Muscle layer of duodenum (tissue), 2 donors: ENCODE data around the gene CFP.
"Not testable (repeated sequence)": the region's sequence is repeated elsewhere in the genome, so short reads cannot be mapped to it uniquely, and the experiment has no call there.

Experiments
- H3K27ac ChIP-seq: one replicate; pipeline ENCODE4 v1.7.0; 2013; ENCODE audit warnings: mild to moderate bottlenecking, low read length
- H3K27me3 ChIP-seq: one replicate; pipeline ENCODE4 v1.7.0; 2013; ENCODE audit warnings: low read depth, mild to moderate bottlenecking, control low read depth, low read length
- H3K36me3 ChIP-seq, 2 donors: one replicate each; pipeline ENCODE4 v1.7.0; 2013; ENCODE audit warnings: low read length in 2 of 2, control low read depth in 1 of 2, mild to moderate bottlenecking in 1 of 2; ENCODE audit not compliant: insufficient read depth in 2 of 2, control insufficient read depth in 1 of 2
- H3K4me1 ChIP-seq, 2 donors: one replicate each; pipeline ENCODE4 v1.7.0; 2013; ENCODE audit warnings: low read length in 2 of 2, mild to moderate bottlenecking in 2 of 2, control low read depth in 1 of 2, moderate library complexity in 1 of 2; ENCODE audit not compliant: insufficient read depth in 2 of 2, control insufficient read depth in 1 of 2
- H3K4me3 ChIP-seq, 2 donors: one replicate each; pipeline ENCODE4 v1.7.0; 2013; ENCODE audit warnings: low read length in 2 of 2, low read depth in 1 of 2, mild to moderate bottlenecking in 1 of 2
- H3K9me3 ChIP-seq, 2 donors: one replicate each; pipeline ENCODE4 v1.7.0; 2013; ENCODE audit warnings: low read length in 2 of 2, control low read depth in 1 of 2, mild to moderate bottlenecking in 1 of 2; ENCODE audit not compliant: control insufficient read depth in 1 of 2
- donor health status: healthy.

CFP gene

GRCh38 chrX:47603125-47603524 lies 26.6 kb downstream of the CFP start:
- H3K27me3 ChIP-seq, H3K4me3 ChIP-seq, H3K9me3 ChIP-seq, H3K27ac ChIP-seq, H3K4me1 ChIP-seq, H3K36me3 ChIP-seq: not testable (repeated sequence)

- H3K27me3 ChIP-seq: no peaks in the 10 kb centered on the region
- H3K9me3 ChIP-seq: peaks cover 0 to 4% of the 10 kb centered on the region in 2 donors
- no peaks in the 10 kb centered on the region for H3K4me1 ChIP-seq
- H3K4me3 ChIP-seq: no peak overlapping the region
- H3K27ac ChIP-seq: no peak overlapping the region
- no peaks in the 10 kb centered on the region for H3K36me3 ChIP-seq
Measured at GRCh38 chrX:47597222-47597621, 32.5 kb downstream of the CFP start.

- Histone ChIP-seq H3K27me3 (no peaks in the 10 kb centered on the region), H3K27ac (no peak overlapping the region), H3K36me3 (no peaks in the 10 kb centered on the region), H3K9me3 (peaks cover 0 to 4% of the 10 kb centered on the region in 2 donors), H3K4me3 (no peak overlapping the region), H3K4me1 (no peaks in the 10 kb centered on the region)
Measured at GRCh38 chrX:47596256-47596655, 33.5 kb downstream of the CFP start.

GRCh38 chrX:47595716-47596251 lies 33.9 kb downstream of the CFP start:
- H3K4me3 ChIP-seq: no peak overlapping the region
- H3K4me1 ChIP-seq: no peaks in the 10 kb centered on the region
- no peaks in the 10 kb centered on the region for H3K36me3 ChIP-seq
- no peak overlapping the region for H3K27ac ChIP-seq
- peaks cover 0 to 4% of the 10 kb centered on the region in 2 donors for H3K9me3 ChIP-seq
- no peaks in the 10 kb centered on the region for H3K27me3 ChIP-seq

GRCh38 chrX:47593522-47593921 lies 36.2 kb downstream of the CFP start:
- no peaks in the 10 kb centered on the region for H3K36me3 ChIP-seq
- H3K4me3 ChIP-seq: no peak overlapping the region
- H3K4me1 ChIP-seq: no peaks in the 10 kb centered on the region
- H3K9me3 ChIP-seq: peaks cover 0 to 4% of the 10 kb centered on the region in 2 donors
- H3K27me3 ChIP-seq: no peaks in the 10 kb centered on the region
- no peak overlapping the region for H3K27ac ChIP-seq

GRCh38 chrX:47590984-47591383 lies 38.7 kb downstream of the CFP start:
- no peaks in the 10 kb centered on the region for H3K9me3 ChIP-seq
- no peaks in the 10 kb centered on the region for H3K4me1 ChIP-seq
- no peak overlapping the region for H3K27ac ChIP-seq
- no peaks in the 10 kb centered on the region for H3K27me3 ChIP-seq
- H3K36me3 ChIP-seq: peaks cover 0 to 6% of the 10 kb centered on the region in 2 donors
- H3K4me3 ChIP-seq: no peak overlapping the region

GRCh38 chrX:47587906-47588735 lies 41.6 kb downstream of the CFP start:
- H3K4me3 ChIP-seq: no peak overlapping the region
- peaks cover 0 to 3% of the 10 kb centered on the region in 2 donors for H3K4me1 ChIP-seq
- peaks cover 0 to 12% of the 10 kb centered on the region in 2 donors for H3K36me3 ChIP-seq
- no peaks in the 10 kb centered on the region for H3K27me3 ChIP-seq
- no peaks in the 10 kb centered on the region for H3K9me3 ChIP-seq
- no peak overlapping the region for H3K27ac ChIP-seq

- Histone ChIP-seq H3K4me1 (peaks cover 0 to 3% of the 10 kb centered on the region in 2 donors), H3K4me3 (no peak overlapping the region), H3K27ac (no peak overlapping the region), H3K27me3 (no peaks in the 10 kb centered on the region), H3K9me3 (no peaks in the 10 kb centered on the region), H3K36me3 (peaks cover 0 to 12% of the 10 kb centered on the region in 2 donors)
Measured at GRCh38 chrX:47587091-47587891, 42.4 kb downstream of the CFP start.

- no peak overlapping the region for H3K4me3 ChIP-seq
- H3K4me1 ChIP-seq: peaks cover 5 to 6% of the 10 kb centered on the region in 2 donors
- no peaks in the 10 kb centered on the region for H3K9me3 ChIP-seq
- no peaks in the 10 kb centered on the region for H3K27me3 ChIP-seq
- peaks cover 0 to 12% of the 10 kb centered on the region in 2 donors for H3K36me3 ChIP-seq
- H3K27ac ChIP-seq: no peak overlapping the region
Measured at GRCh38 chrX:47586043-47586787, 43.5 kb downstream of the CFP start.

GRCh38 chrX:47585273-47585672 lies 44.5 kb downstream of the CFP start:
- no peak overlapping the region for H3K4me3 ChIP-seq
- H3K27ac ChIP-seq: no peak overlapping the region
- H3K27me3 ChIP-seq: no peaks in the 10 kb centered on the region
- no peaks in the 10 kb centered on the region for H3K9me3 ChIP-seq
- peaks cover 5 to 6% of the 10 kb centered on the region in 2 donors for H3K4me1 ChIP-seq
- H3K36me3 ChIP-seq: peaks cover 0 to 12% of the 10 kb centered on the region in 2 donors

GRCh38 chrX:47584714-47585113 lies 45.0 kb downstream of the CFP start:
- no peak overlapping the region for H3K4me3 ChIP-seq
- H3K9me3 ChIP-seq: no peaks in the 10 kb centered on the region
- peaks cover 5 to 6% of the 10 kb centered on the region in 2 donors for H3K4me1 ChIP-seq
- peaks cover 0 to 12% of the 10 kb centered on the region in 2 donors for H3K36me3 ChIP-seq
- H3K27ac ChIP-seq: no peak overlapping the region
- H3K27me3 ChIP-seq: no peaks in the 10 kb centered on the region
